GM12891 (cell line): ENCODE measurements around the gene EVI5.
"Not testable (repeated sequence)": the region's sequence is repeated elsewhere in the genome, so short reads cannot be mapped to it uniquely, and the experiment has no call there.

Experiments used
- DNase-seq: peaks from one replicate; pipeline ENCODE4 v3.0.0; 2011; ENCODE audit warnings: low spot score; ENCODE audit not compliant: insufficient read length
- FAIRE-seq: peaks from 2 replicates; lab custom pipeline; 2011; peaks lifted over from hg19 to GRCh38; lab: Jason Lieb, UNC
- PAX5 ChIP-seq: IDR thresholded peaks from 2 replicates; pipeline ENCODE4 v1.6.1; 2011; ENCODE audit warnings: low read length, moderate library complexity, mild to moderate bottlenecking; ENCODE audit not compliant: insufficient read depth, severe bottlenecking
- POLR2A ChIP-seq: IDR thresholded peaks from 2 replicates; pipeline ENCODE4 v1.6.1; 2011; ENCODE audit warnings: low read depth, low read length, control low read depth
- POLR2AphosphoS5 ChIP-seq: IDR thresholded peaks from 2 replicates; pipeline ENCODE4 v1.6.1; 2011; ENCODE audit warnings: low read depth, low read length, control low read depth
- POU2F2 ChIP-seq: IDR thresholded peaks from 2 replicates; pipeline ENCODE4 v1.6.1; 2011; ENCODE audit warnings: low read depth, mild to moderate bottlenecking, control low read depth, low read length, moderate library complexity
- SPI1 ChIP-seq: IDR thresholded peaks from 2 replicates; pipeline ENCODE4 v1.6.1; 2011; ENCODE audit warnings: low read depth, low read length, control low read depth
- TAF1 ChIP-seq: IDR thresholded peaks from 2 replicates; pipeline ENCODE4 v1.6.1; 2011; ENCODE audit warnings: low read depth, low read length, control low read depth

Gene EVI5

GRCh38 chr1:92792340-92792782, 7.5 kb upstream of the EVI5 start:
- DNase-seq = no peak
- no peak for FAIRE-seq

GRCh38 chr1:92791487-92792066, 6.7 kb upstream of the EVI5 start:
- DNase-seq = no peak
- no peak for FAIRE-seq
- no peak for TF ChIP-seq TAF1
- TF ChIP-seq POLR2A = no peak
- no peak for TF ChIP-seq POU2F2
- no peak for TF ChIP-seq POLR2AphosphoS5
- no peak for TF ChIP-seq SPI1
- no peak for TF ChIP-seq PAX5

More at GRCh38 chr1:92792340-92792782, 7.5 kb upstream of the EVI5 start:
- TF ChIP-seq TAF1 (no peak), PAX5 (no peak)

GRCh38 chr1:92790867-92791266, 6.0 kb upstream of the EVI5 start:
- FAIRE-seq (no peak), DNase-seq (no peak)
- TF ChIP-seq POLR2AphosphoS5 (no peak), POLR2A (no peak), POU2F2 (no peak)

- FAIRE-seq (no peak), DNase-seq (no peak)
- TF ChIP-seq TAF1 (no peak), POU2F2 (no peak), PAX5 (no peak)
Observed at GRCh38 chr1:92790081-92790480, 5.2 kb upstream of the EVI5 start.

- TF ChIP-seq POU2F2 (no peak), PAX5 (no peak), POLR2A (no peak), TAF1 (no peak), POLR2AphosphoS5 (no peak), SPI1 (no peak)
- DNase-seq (no peak), FAIRE-seq (no peak)
Observed at GRCh38 chr1:92786111-92786901, 1.4 kb upstream of the EVI5 start.

- peak; percentile 27 for DNase-seq
- FAIRE-seq = peak; percentile 9
- TF ChIP-seq POU2F2 = no peak
Observed at GRCh38 chr1:92784021-92784638, 778 bp downstream of the EVI5 start.

- DNase-seq, FAIRE-seq: not testable (repeated sequence)
Observed at GRCh38 chr1:92783550-92783949, 1.4 kb downstream of the EVI5 start.

- DNase-seq = no peak
- no peak for FAIRE-seq
- TF ChIP-seq TAF1 = no peak
- no peak for TF ChIP-seq SPI1
- no peak for TF ChIP-seq POU2F2
- TF ChIP-seq POLR2AphosphoS5 = no peak
- no peak for TF ChIP-seq POLR2A
- no peak for TF ChIP-seq PAX5
Observed at GRCh38 chr1:92778376-92778775, 6.5 kb downstream of the EVI5 start.

- DNase-seq = no peak
- no peak for FAIRE-seq
- TF ChIP-seq POLR2A (no peak), POLR2AphosphoS5 (no peak), POU2F2 (no peak), PAX5 (no peak), TAF1 (no peak), SPI1 (no peak)
Observed at GRCh38 chr1:92774407-92774806, 10.5 kb downstream of the EVI5 start.

GRCh38 chr1:92773749-92774148, 11.2 kb downstream of the EVI5 start:
- DNase-seq, FAIRE-seq: not testable (repeated sequence)

GRCh38 chr1:92769856-92770255, 15.1 kb downstream of the EVI5 start:
- FAIRE-seq (no peak), DNase-seq (no peak)
- no peak for TF ChIP-seq PAX5

GRCh38 chr1:92768915-92769314, 16.0 kb downstream of the EVI5 start:
- FAIRE-seq (no peak), DNase-seq (no peak)
- no peak for TF ChIP-seq TAF1
- TF ChIP-seq POU2F2 = no peak
- TF ChIP-seq PAX5 = no peak
- TF ChIP-seq POLR2A = no peak
- TF ChIP-seq POLR2AphosphoS5 = no peak
- TF ChIP-seq SPI1 = no peak
